ENCODE results near the gene RFXANK. TPM values are rescaled to one million over a fixed set of nuclear protein-coding genes. Genes with fewer than 3 reads are reported as not detected.

The RFXANK gene
- total and polyA plus RNA-seq, 9 of the 15 experiments (the other 6 are each of a cell fraction or from before 2014, with no cell fraction given), result 68.6 to 181 (median 150) TPM

GRCh38 chr19:19170053-19170872 lies 21.8 kb upstream of the RFXANK start, which contains the start of gene MEF2B (continued):
- TF ChIP-seq CTCFL (IDR thresholded peaks at IDR 0.05; ENCODE audit: borderline replicate concordance, insufficient read depth, low read depth, low read length, poor library complexity, severe bottlenecking) (no peak), COPS2 (conservative IDR thresholded peaks at IDR 0.05) (no peak), WHSC1 (IDR thresholded peaks at IDR 0.05; ENCODE audit: low read length) (no peak)

GRCh38 chr19:19170873-19171672 lies 21.0 kb upstream of the RFXANK start:
- Histone ChIP-seq H3K79me2 (ENCODE audit: control insufficient read depth, insufficient read depth, low read length) (no peaks in the 10 kb centered on the region), H3K9me3 (replicated peaks; ENCODE audit: control insufficient read depth, insufficient read depth, low read depth, low read length) (no peaks in the 10 kb centered on the region), H3K27ac (ENCODE audit: extremely low read depth, low read depth, low read length) (peak overlapping the region; percentile 40; the same call in 1 of the 3 replicates), H3K36me3 (ENCODE audit: control insufficient read depth, insufficient read depth, low read length) (no peaks in the 10 kb centered on the region), H3K9me1 (ENCODE audit: control insufficient read depth, insufficient read depth, low read length) (no peaks in the 10 kb centered on the region), H3K4me3 (no peak overlapping the region), H4K20me1 (replicated peaks; ENCODE audit: control insufficient read depth, insufficient read depth, low read length) (peaks cover 8% of the 10 kb centered on the region), H2AFZ (ENCODE audit: low read depth, low read length) (no peak overlapping the region), H3K4me1 (replicated peaks in 1 of 2; ENCODE audit: control insufficient read depth in 2 of 2, insufficient read depth in 2 of 2, low read length in 2 of 2) (peaks cover 31 to 34% of the 10 kb centered on the region in 2 experiments; a peak in 4 of 5 replicates), H3K9ac (ENCODE audit: insufficient read depth in 1 of 2, low read depth in 2 of 2, low read length in 2 of 2) (peak overlapping the region; percentile 18 to 42; a peak in 1 of 4 replicates), H3K27me3 (ENCODE audit: control insufficient read depth in 2 of 2, insufficient read depth in 2 of 2, low read length in 2 of 2) (no peaks in the 10 kb centered on the region), H3K4me2 (ENCODE audit: insufficient read depth, low read length) (peak overlapping the region; percentile 70; the same call in 1 of the 2 replicates)
- intact Hi-C loops (cut with micrococcal nuclease), result loop anchor here (5.0 kb wide), 1 partner anchor 34 kb away; the partner anchor contains the start of gene TMEM161A
- BruUV-seq (replicated peaks), result no TSS peak
- in situ Hi-C loops (cut with MboI), result no loop called here
- FAIRE-seq (no peak), ATAC-seq (no peak), DNase-seq (ENCODE audit: extremely low read depth in 1 of 4, low spot score in 3 of 4) (no peak)
- WGBS (ENCODE audit: insufficient coverage, low coverage, missing lambda C conversion rate), result 86% methylated on average over 6 of the region's 6 CpGs
- TF ChIP-seq ZFP36 (IDR thresholded peaks at IDR 0.05; ENCODE audit: low read depth, low read length, partially characterized antibody) (no peak), TRIM28 (IDR thresholded peaks at IDR 0.05) (no peak), STAT6 (CRISPR knock-in tag; IDR thresholded peaks at IDR 0.05) (no peak), ZNF121 (CRISPR knock-in tag; conservative IDR thresholded peaks at IDR 0.05) (peak; percentile 58), USF1 (CRISPR knock-in tag; IDR thresholded peaks at IDR 0.05) (0 out of 2 replicates have a peak, but pooled peaks have one; percentile 8)
- POLR2A ChIA-PET, result interaction anchor here (0.6 to 1.3 kb wide), 2 partner anchors 32 to 317 kb away, joined by 4 read pairs; partner anchors contain the start of gene NR2C2AP
- CTCF ChIA-PET (ENCODE audit: low intra/inter-chr PET ratio), result no interaction called here

All from K562 (cell line).